ENCODE results near the gene FOXN3. TPM values are rescaled to one million over a fixed set of nuclear protein-coding genes. Genes with fewer than 3 reads are reported as not detected.
"Not testable (repeated sequence)": the region's sequence is repeated elsewhere in the genome, so short reads cannot be mapped to it uniquely, and the experiment has no call there.

FOXN3 gene
- total and polyA plus RNA-seq, 8 donors, result 8.8 to 58.0 (median 31.7) TPM

- ATAC-seq (no peak), DNase-seq (no peak), FAIRE-seq (no peak)
- Histone ChIP-seq H3K27me3 (no peaks in the 10 kb centered on the region), H3K9me3 (no peaks in the 10 kb centered on the region), H3K4me1 (no peaks in the 10 kb centered on the region), H3K36me3 (peaks cover 0 to 18% (median 0%) of the 10 kb centered on the region in 3 donors), H3K4me3 (no peak overlapping the region), H3K27ac (no peak overlapping the region)
- intact Hi-C loops (cut with DNase I), result no loop called here
- WGBS, 2 donors, result 93 to 94% methylated on average over 7 of the region's 7 CpGs
- no peak for TF ChIP-seq CTCF (IDR thresholded peaks at IDR 0.05)
Measured at GRCh38 chr14:89160437-89160836, 256.6 kb downstream of the FOXN3 start.

GRCh38 chr14:89158701-89159100 is 258.3 kb downstream of the FOXN3 start:
- intact Hi-C loops (cut with DNase I), result no loop called here
- DNase-seq (no peak), FAIRE-seq (no peak), ATAC-seq (no peak)
- WGBS, 2 donors, result 89 to 90% methylated on average over 11 of the region's 11 CpGs
- no peak overlapping the region for H3K4me3 ChIP-seq
- H3K4me1 ChIP-seq, result no peaks in the 10 kb centered on the region
- H3K9me3 ChIP-seq, result no peaks in the 10 kb centered on the region
- no peaks in the 10 kb centered on the region for H3K27me3 ChIP-seq
- no peak overlapping the region for H3K27ac ChIP-seq
- peaks cover 0 to 18% (median 0%) of the 10 kb centered on the region in 3 donors for H3K36me3 ChIP-seq
- TF ChIP-seq CTCF (IDR thresholded peaks at IDR 0.05), result no peak

GRCh38 chr14:89158104-89158503 is 258.9 kb downstream of the FOXN3 start:
- DNase-seq; intact Hi-C loops (cut with DNase I); H3K9me3 ChIP-seq; H3K4me1 ChIP-seq; ATAC-seq; FAIRE-seq; H3K4me3 ChIP-seq; H3K27ac ChIP-seq; H3K27me3 ChIP-seq: not testable (repeated sequence)
- 88 to 93% methylated on average over 7 of the region's 7 CpGs for WGBS, 2 donors
- peaks cover 0 to 18% (median 0%) of the 10 kb centered on the region in 3 donors for H3K36me3 ChIP-seq

- no peak for TF ChIP-seq CTCF (IDR thresholded peaks at IDR 0.05)
- WGBS, 2 donors, result 96 to 98% methylated on average over 5 of the region's 5 CpGs
- FAIRE-seq, result no peak
Measured at GRCh38 chr14:89155491-89155890, 261.5 kb downstream of the FOXN3 start.

GRCh38 chr14:89151693-89152092 is 265.3 kb downstream of the FOXN3 start:
- not testable (repeated sequence) for ATAC-seq, DNase-seq, FAIRE-seq

More at GRCh38 chr14:89155491-89155890, 261.5 kb downstream of the FOXN3 start:
- intact Hi-C loops (cut with DNase I), result no loop called here
- H3K27me3 ChIP-seq, result no peaks in the 10 kb centered on the region
- ATAC-seq (no peak), DNase-seq (no peak)
- H3K27ac ChIP-seq, result no peak overlapping the region
- H3K36me3 ChIP-seq, result no peaks in the 10 kb centered on the region
- H3K4me1 ChIP-seq, result no peaks in the 10 kb centered on the region
- H3K4me3 ChIP-seq, result no peak overlapping the region
- no peaks in the 10 kb centered on the region for H3K9me3 ChIP-seq

GRCh38 chr14:89146274-89146673 is 270.8 kb downstream of the FOXN3 start:
- WGBS, 2 donors, result 73 to 75% methylated on average over 7 of the region's 7 CpGs
- intact Hi-C loops (cut with DNase I), result no loop called here
- no peak for FAIRE-seq

More at GRCh38 chr14:89151693-89152092, 265.3 kb downstream of the FOXN3 start:
- H3K27ac ChIP-seq; H3K4me3 ChIP-seq; intact Hi-C loops (cut with DNase I); H3K9me3 ChIP-seq; H3K4me1 ChIP-seq; H3K36me3 ChIP-seq; H3K27me3 ChIP-seq: not testable (repeated sequence)
- 84 to 91% methylated on average over 2 of the region's 2 CpGs for WGBS, 2 donors

More at GRCh38 chr14:89146274-89146673, 270.8 kb downstream of the FOXN3 start:
- no peak overlapping the region for H3K27ac ChIP-seq
- H3K27me3 ChIP-seq, result no peaks in the 10 kb centered on the region
- ATAC-seq (no peak), DNase-seq (no peak)
- no peaks in the 10 kb centered on the region for H3K9me3 ChIP-seq
- no peaks in the 10 kb centered on the region for H3K4me1 ChIP-seq
- no peak for TF ChIP-seq CTCF (IDR thresholded peaks at IDR 0.05)
- H3K4me3 ChIP-seq, result no peak overlapping the region
- no peaks in the 10 kb centered on the region for H3K36me3 ChIP-seq

All from pancreas (tissue), 10 donors.